ENCODE results near the gene FGF10.

DNA sequence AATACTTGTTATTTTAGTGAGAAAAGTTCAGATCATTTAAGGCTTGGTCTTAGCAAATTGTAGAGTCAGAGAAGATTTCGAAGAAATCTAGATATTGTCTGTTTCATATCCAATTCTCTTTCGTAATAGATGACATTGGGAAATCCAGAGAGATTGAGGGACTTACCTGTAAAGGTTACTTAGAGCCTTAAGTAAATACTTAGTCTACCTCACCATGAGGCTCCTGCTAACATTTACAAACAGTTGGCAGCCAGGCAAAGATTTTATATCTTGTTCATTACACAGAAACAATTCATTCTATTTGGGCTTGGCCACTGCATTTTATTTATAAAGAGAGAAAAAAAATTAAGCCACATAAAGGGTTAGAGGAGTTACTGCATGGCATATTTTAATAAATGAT is 70.3 kb downstream of the FGF10 start:
- no peak for TF ChIP-seq POLR2A (IDR thresholded peaks at IDR 0.05)
- TF ChIP-seq, protein P1, sequence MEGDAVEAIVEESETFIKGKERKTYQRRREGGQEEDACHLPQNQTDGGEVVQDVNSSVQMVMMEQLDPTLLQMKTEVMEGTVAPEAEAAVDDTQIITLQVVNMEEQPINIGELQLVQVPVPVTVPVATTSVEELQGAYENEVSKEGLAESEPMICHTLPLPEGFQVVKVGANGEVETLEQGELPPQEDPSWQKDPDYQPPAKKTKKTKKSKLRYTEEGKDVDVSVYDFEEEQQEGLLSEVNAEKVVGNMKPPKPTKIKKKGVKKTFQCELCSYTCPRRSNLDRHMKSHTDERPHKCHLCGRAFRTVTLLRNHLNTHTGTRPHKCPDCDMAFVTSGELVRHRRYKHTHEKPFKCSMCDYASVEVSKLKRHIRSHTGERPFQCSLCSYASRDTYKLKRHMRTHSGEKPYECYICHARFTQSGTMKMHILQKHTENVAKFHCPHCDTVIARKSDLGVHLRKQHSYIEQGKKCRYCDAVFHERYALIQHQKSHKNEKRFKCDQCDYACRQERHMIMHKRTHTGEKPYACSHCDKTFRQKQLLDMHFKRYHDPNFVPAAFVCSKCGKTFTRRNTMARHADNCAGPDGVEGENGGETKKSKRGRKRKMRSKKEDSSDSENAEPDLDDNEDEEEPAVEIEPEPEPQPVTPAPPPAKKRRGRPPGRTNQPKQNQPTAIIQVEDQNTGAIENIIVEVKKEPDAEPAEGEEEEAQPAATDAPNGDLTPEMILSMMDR (IDR thresholded peaks at IDR 0.05), result no peak
